Fibroblast of lung (primary cell): Measurements from ENCODE around the gene KLHL29. TPM values are rescaled to one million over a fixed set of nuclear protein-coding genes. Genes with fewer than 3 reads are reported as not detected.

Source experiments
- DNase-seq, 2 donors: peaks; one replicate each; pipeline versions ENCODE4 v3.0.0 to v3.0.0-alpha.2; 2010; ENCODE audit warnings: low read depth in 2 of 2
- H2AFZ ChIP-seq: 2 replicates; pipeline ENCODE4 v1.5.1; 2012; ENCODE audit warnings: low read length, control low read depth, inconsistent platforms
- H3K27ac ChIP-seq: 2 replicates; pipeline ENCODE4 v1.5.1; 2011; ENCODE audit warnings: low read length, control low read depth; ENCODE audit not compliant: insufficient read depth
- H3K27me3 ChIP-seq: 2 replicates; pipeline ENCODE4 v1.5.1; 2011; ENCODE audit warnings: mild to moderate bottlenecking, low read length; ENCODE audit not compliant: control insufficient read depth, insufficient read depth
- H3K36me3 ChIP-seq: 2 replicates; pipeline ENCODE4 v1.5.1; 2011; ENCODE audit warnings: low read length; ENCODE audit not compliant: control insufficient read depth, insufficient read depth
- H3K4me1 ChIP-seq: 2 replicates; pipeline ENCODE4 v1.5.1; 2011; ENCODE audit warnings: low read length; ENCODE audit not compliant: control insufficient read depth, insufficient read depth; ENCODE audit errors: extremely low read depth
- H3K4me2 ChIP-seq: 2 replicates; pipeline ENCODE4 v1.5.1; 2011; ENCODE audit warnings: low read length, control low read depth; ENCODE audit not compliant: insufficient read depth; ENCODE audit errors: extremely low read depth
- H3K4me3 ChIP-seq, 4 experiments: fragments of 200-600 bp in 1 of 4; sonication (generic) in 1 of 4; replicated peaks in 1 of 4; 2 replicates each; pipeline ENCODE4 v1.5.1; 2011 to 2016; ENCODE audit warnings: low read length in 4 of 4, low read depth in 3 of 4, mild to moderate bottlenecking in 3 of 4, control low read depth in 2 of 4, inconsistent platforms in 1 of 4, mixed read lengths in 1 of 4; ENCODE audit not compliant: insufficient read depth in 1 of 4; ENCODE audit errors: control extremely low read depth in 1 of 4
- H3K79me2 ChIP-seq: 2 replicates; pipeline ENCODE4 v1.5.1; 2012; ENCODE audit warnings: mild to moderate bottlenecking, low read length, inconsistent platforms; ENCODE audit not compliant: control insufficient read depth, insufficient read depth
- H3K9ac ChIP-seq: 2 replicates; pipeline ENCODE4 v1.5.1; 2011; ENCODE audit warnings: mild to moderate bottlenecking, low read length, control low read depth; ENCODE audit not compliant: insufficient read depth
- H3K9me3 ChIP-seq: 2 replicates; pipeline ENCODE4 v1.5.1; 2012; ENCODE audit warnings: low read depth, low read length; ENCODE audit not compliant: control insufficient read depth, insufficient read depth
- H4K20me1 ChIP-seq: 2 replicates; pipeline ENCODE4 v1.5.1; 2011; ENCODE audit warnings: low read length; ENCODE audit not compliant: control insufficient read depth, insufficient read depth; ENCODE audit errors: extremely low read depth
- EZH2 ChIP-seq: IDR thresholded peaks from 2 replicates; pipeline ENCODE4 v1.5.1; 2012; ENCODE audit warnings: low read length, control low read depth, mild to moderate bottlenecking; ENCODE audit errors: missing control alignments
- polyA plus RNA-seq, 2 donors: library from polyadenylated mRNA; depleted of rRNA in 1 of 2; stranded (reverse) in 1 of 2; unstranded in 1 of 2; fragments of >200 nt; gene quantifications; 2 replicates each; pipeline ENCODE4 v1.2.1, GENCODE V29; 2011 to 2012; ENCODE audit warnings: missing spikeins in 1 of 2
- total RNA-seq: library from RNA; depleted of rRNA; stranded (reverse); fragments of >200 nt; gene quantifications from 2 replicates; pipeline ENCODE4 v1.2.1, GENCODE V29; 2014
- TF ChIP-seq, protein P1 (sequence below), 2 donors: IDR thresholded peaks in 1 of 2; conservative IDR thresholded peaks in 1 of 2; 1 replicate in 1 of 2; 2 replicates in 1 of 2; pipeline ENCODE4 v1.5.1; 2011 to 2012; ENCODE audit warnings: low read length in 2 of 2, control low read depth in 1 of 2, inconsistent platforms in 1 of 2, low read depth in 1 of 2, mild to moderate bottlenecking in 1 of 2

Gene KLHL29
- total and polyA plus RNA-seq, 2 donors (not counting 1 experiment from before 2014, with no cell fraction given) = 7.1 to 7.9 TPM

GRCh38 chr2:23518481-23519333, 133.7 kb downstream of the KLHL29 start:
- H3K36me3 ChIP-seq = no peaks in the 10 kb centered on the region
- no peaks in the 10 kb centered on the region for H4K20me1 ChIP-seq
- no peak overlapping the region for H3K4me2 ChIP-seq
- no peaks in the 10 kb centered on the region for H3K27me3 ChIP-seq
- H3K27ac ChIP-seq = no peak overlapping the region
- H3K9me3 ChIP-seq = no peaks in the 10 kb centered on the region
- H3K9ac ChIP-seq = no peak overlapping the region
- no peaks in the 10 kb centered on the region for H3K4me1 ChIP-seq
- H3K4me3 ChIP-seq = no peak overlapping the region
- TF ChIP-seq, protein P1, sequence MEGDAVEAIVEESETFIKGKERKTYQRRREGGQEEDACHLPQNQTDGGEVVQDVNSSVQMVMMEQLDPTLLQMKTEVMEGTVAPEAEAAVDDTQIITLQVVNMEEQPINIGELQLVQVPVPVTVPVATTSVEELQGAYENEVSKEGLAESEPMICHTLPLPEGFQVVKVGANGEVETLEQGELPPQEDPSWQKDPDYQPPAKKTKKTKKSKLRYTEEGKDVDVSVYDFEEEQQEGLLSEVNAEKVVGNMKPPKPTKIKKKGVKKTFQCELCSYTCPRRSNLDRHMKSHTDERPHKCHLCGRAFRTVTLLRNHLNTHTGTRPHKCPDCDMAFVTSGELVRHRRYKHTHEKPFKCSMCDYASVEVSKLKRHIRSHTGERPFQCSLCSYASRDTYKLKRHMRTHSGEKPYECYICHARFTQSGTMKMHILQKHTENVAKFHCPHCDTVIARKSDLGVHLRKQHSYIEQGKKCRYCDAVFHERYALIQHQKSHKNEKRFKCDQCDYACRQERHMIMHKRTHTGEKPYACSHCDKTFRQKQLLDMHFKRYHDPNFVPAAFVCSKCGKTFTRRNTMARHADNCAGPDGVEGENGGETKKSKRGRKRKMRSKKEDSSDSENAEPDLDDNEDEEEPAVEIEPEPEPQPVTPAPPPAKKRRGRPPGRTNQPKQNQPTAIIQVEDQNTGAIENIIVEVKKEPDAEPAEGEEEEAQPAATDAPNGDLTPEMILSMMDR (conservative IDR thresholded peaks at IDR 0.05 in 1 of 2, IDR thresholded peaks at IDR 0.05 in 1 of 2; ENCODE audit: low read depth in 1 of 2, low read length in 2 of 2) = no peak
- TF ChIP-seq EZH2 = no peak
- no peak for DNase-seq
- no peak overlapping the region for H2AFZ ChIP-seq
- H3K79me2 ChIP-seq = no peaks in the 10 kb centered on the region

DNA sequence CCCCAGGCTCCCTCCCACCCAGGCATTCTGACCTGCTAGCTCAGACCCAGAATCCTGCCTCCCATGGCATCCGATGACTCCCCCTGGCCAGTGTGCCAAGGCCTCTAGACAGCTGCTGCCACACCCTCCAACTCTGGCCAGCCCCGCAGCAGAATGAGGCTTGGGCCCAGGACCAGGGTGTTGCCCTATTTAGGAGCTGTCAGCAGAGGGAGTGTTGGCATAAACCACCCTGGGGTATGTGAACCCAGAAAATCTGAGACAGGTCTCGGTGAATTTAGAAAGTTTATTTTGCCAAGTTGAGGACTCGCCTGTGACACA, 134.3 kb downstream of the KLHL29 start:
- H3K9ac ChIP-seq = no peak overlapping the region
- no peak for TF ChIP-seq EZH2
- TF ChIP-seq, protein P1 (conservative IDR thresholded peaks at IDR 0.05 in 1 of 2, IDR thresholded peaks at IDR 0.05 in 1 of 2; ENCODE audit: low read depth in 1 of 2, low read length in 2 of 2) = no peak

GRCh38 chr2:23520256-23520655, 135.3 kb downstream of the KLHL29 start:
- Histone ChIP-seq H3K4me3 (no peak overlapping the region), H3K27ac (no peak overlapping the region)

More for the DNA sequence above, 134.3 kb downstream of the KLHL29 start:
- no peak overlapping the region for H3K27ac ChIP-seq
- no peaks in the 10 kb centered on the region for H3K27me3 ChIP-seq
- no peaks in the 10 kb centered on the region for H3K79me2 ChIP-seq
- H3K4me3 ChIP-seq = no peak overlapping the region
- H3K4me2 ChIP-seq = no peak overlapping the region
- no peaks in the 10 kb centered on the region for H4K20me1 ChIP-seq
- H3K4me1 ChIP-seq = peaks cover 2% of the 10 kb centered on the region
- DNase-seq = no peak
- no peak overlapping the region for H2AFZ ChIP-seq
- H3K36me3 ChIP-seq = no peaks in the 10 kb centered on the region
- H3K9me3 ChIP-seq = no peaks in the 10 kb centered on the region

More at GRCh38 chr2:23520256-23520655, 135.3 kb downstream of the KLHL29 start:
- H3K9ac ChIP-seq = no peak overlapping the region
- no peak overlapping the region for H2AFZ ChIP-seq
- H3K27me3 ChIP-seq = no peaks in the 10 kb centered on the region
- H3K4me2 ChIP-seq = no peak overlapping the region
- no peak for DNase-seq
- no peaks in the 10 kb centered on the region for H3K36me3 ChIP-seq
- no peaks in the 10 kb centered on the region for H3K79me2 ChIP-seq
- peaks cover 2% of the 10 kb centered on the region for H3K4me1 ChIP-seq
- TF ChIP-seq, protein P1 (conservative IDR thresholded peaks at IDR 0.05 in 1 of 2, IDR thresholded peaks at IDR 0.05 in 1 of 2; ENCODE audit: low read depth in 1 of 2, low read length in 2 of 2) = no peak
- TF ChIP-seq EZH2 = no peak
- no peaks in the 10 kb centered on the region for H4K20me1 ChIP-seq
- no peaks in the 10 kb centered on the region for H3K9me3 ChIP-seq
